ENCODE data around the gene SHF.

The SHF gene

GRCh38 chr15:45168751-45169551, 18.8 kb downstream of the SHF start:
- DNase-seq, result no peak

- DNase-seq, result no peak
Measured at GRCh38 chr15:45168286-45168685, 19.5 kb downstream of the SHF start.

- no peak for DNase-seq
Measured at GRCh38 chr15:45167631-45168205, 20.0 kb downstream of the SHF start.

GRCh38 chr15:45166834-45167630, 20.7 kb downstream of the SHF start:
- peak; percentile 83 for DNase-seq

GRCh38 chr15:45165536-45165935, 22.2 kb downstream of the SHF start:
- no peak for DNase-seq

GRCh38 chr15:45164914-45165313, 22.9 kb downstream of the SHF start:
- no peak for DNase-seq

GRCh38 chr15:45163508-45163856, 24.3 kb downstream of the SHF start:
- DNase-seq, result no peak

- peak; percentile 61 for DNase-seq
Measured at GRCh38 chr15:45162771-45163507, 24.8 kb downstream of the SHF start.

GRCh38 chr15:45161666-45162065, 26.1 kb downstream of the SHF start:
- DNase-seq, result no peak

- no peak for DNase-seq
Measured at GRCh38 chr15:45157974-45158373, 29.8 kb downstream of the SHF start.

- DNase-seq, result peak; percentile 53
Measured at GRCh38 chr15:45156744-45157455, 30.9 kb downstream of the SHF start.

- DNase-seq, result no peak
Measured at GRCh38 chr15:45155739-45156138, 32.0 kb downstream of the SHF start.

GRCh38 chr15:45151998-45152828, 35.6 kb downstream of the SHF start:
- DNase-seq, result no peak

GRCh38 chr15:45150997-45151396, 36.8 kb downstream of the SHF start:
- DNase-seq, result no peak

GRCh38 chr15:45150481-45150880, 37.3 kb downstream of the SHF start:
- no peak for DNase-seq

GRCh38 chr15:45149060-45149459, 38.7 kb downstream of the SHF start:
- DNase-seq, result no peak

- DNase-seq, result no peak
Measured at GRCh38 chr15:45148076-45149059, 39.4 kb downstream of the SHF start.

GRCh38 chr15:45147606-45148005, 40.2 kb downstream of the SHF start:
- DNase-seq, result no peak

GRCh38 chr15:45146405-45146804, 41.4 kb downstream of the SHF start:
- no peak for DNase-seq

- DNase-seq, result no peak
Measured at GRCh38 chr15:45144775-45145174, 43.0 kb downstream of the SHF start.
